IMR-90 (cell line): ENCODE results near the gene SLC30A2.
A peak's percentile ranks its signal among the peaks of the same experiment; 100 is the strongest.

Experiments used
- CEBPB ChIP-seq: IDR thresholded peaks from 2 replicates; pipeline ENCODE4 v1.6.1; 2012; ENCODE audit warnings: low read depth, low read length, improper control_type of control experiment
- CTCF ChIP-seq: conservative IDR thresholded peaks from 2 replicates; pipeline ENCODE4 v1.5.1; 2012; ENCODE audit warnings: mild to moderate bottlenecking, low read depth, low read length, improper control_type of control experiment
- MAFK ChIP-seq: IDR thresholded peaks from 2 replicates; pipeline ENCODE4 v1.6.1; 2012; ENCODE audit warnings: low read depth, low read length, improper control_type of control experiment
- MXI1 ChIP-seq: IDR thresholded peaks from 2 replicates; pipeline ENCODE4 v1.6.1; 2012; ENCODE audit warnings: low read depth, mild to moderate bottlenecking, low read length, moderate library complexity, borderline replicate concordance

GRCh38 chr1:26003262-26003661, 42.7 kb downstream of the SLC30A2 start:
- TF ChIP-seq CTCF (no peak), CEBPB (peak; percentile 76), MAFK (no peak), MXI1 (no peak)
